Measurements from ENCODE around the gene LARP1. TPM values are rescaled to one million over a fixed set of nuclear protein-coding genes. Genes with fewer than 3 reads are reported as not detected.
A peak's percentile ranks its signal among the peaks of the same experiment; 100 is the strongest.

Gene LARP1
- total RNA-seq, 1 donor from 2014 or later, result 231 TPM

DNA sequence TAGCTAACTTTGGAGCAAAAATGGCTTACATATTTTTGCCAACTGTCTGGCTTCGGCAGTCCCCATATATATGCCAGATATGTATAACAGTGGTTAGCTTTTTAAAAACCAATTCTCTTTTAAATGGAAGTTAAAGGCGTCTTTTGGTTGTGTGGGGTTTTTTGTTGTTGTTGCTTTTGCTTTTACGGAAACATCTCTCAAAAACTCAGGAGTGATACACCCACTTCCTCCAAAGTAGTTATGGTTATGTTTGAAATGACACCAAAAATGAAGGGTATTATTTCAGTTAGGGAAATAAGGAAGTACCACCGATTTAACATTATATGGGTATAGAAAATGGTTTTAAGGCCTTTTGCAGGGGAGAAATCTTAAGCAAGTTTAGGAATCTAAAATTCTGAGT is 105.6 kb downstream of the LARP1 start:
- POLR2A ChIA-PET, result no interaction called here
- Mint-ChIP-seq H3K9me3 (no peaks in the 10 kb centered on the region), H3K4me1 (peaks cover 66% of the 10 kb centered on the region), H3K27ac (peak overlapping the region; percentile 97), H3K36me3 (ENCODE audit: low read depth) (peaks cover 50% of the 10 kb centered on the region), H3K4me3 (peak overlapping the region; percentile 91), H3K27me3 (no peaks in the 10 kb centered on the region)
- no peak for DNase-seq
- ATAC-seq (ENCODE audit: low read depth), result no peak
- TF ChIP-seq, protein P1, sequence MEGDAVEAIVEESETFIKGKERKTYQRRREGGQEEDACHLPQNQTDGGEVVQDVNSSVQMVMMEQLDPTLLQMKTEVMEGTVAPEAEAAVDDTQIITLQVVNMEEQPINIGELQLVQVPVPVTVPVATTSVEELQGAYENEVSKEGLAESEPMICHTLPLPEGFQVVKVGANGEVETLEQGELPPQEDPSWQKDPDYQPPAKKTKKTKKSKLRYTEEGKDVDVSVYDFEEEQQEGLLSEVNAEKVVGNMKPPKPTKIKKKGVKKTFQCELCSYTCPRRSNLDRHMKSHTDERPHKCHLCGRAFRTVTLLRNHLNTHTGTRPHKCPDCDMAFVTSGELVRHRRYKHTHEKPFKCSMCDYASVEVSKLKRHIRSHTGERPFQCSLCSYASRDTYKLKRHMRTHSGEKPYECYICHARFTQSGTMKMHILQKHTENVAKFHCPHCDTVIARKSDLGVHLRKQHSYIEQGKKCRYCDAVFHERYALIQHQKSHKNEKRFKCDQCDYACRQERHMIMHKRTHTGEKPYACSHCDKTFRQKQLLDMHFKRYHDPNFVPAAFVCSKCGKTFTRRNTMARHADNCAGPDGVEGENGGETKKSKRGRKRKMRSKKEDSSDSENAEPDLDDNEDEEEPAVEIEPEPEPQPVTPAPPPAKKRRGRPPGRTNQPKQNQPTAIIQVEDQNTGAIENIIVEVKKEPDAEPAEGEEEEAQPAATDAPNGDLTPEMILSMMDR (IDR thresholded peaks at IDR 0.05), result no peak
- intact Hi-C loops (cut with micrococcal nuclease), result no loop called here
- CTCF ChIA-PET, result no interaction called here

DNA sequence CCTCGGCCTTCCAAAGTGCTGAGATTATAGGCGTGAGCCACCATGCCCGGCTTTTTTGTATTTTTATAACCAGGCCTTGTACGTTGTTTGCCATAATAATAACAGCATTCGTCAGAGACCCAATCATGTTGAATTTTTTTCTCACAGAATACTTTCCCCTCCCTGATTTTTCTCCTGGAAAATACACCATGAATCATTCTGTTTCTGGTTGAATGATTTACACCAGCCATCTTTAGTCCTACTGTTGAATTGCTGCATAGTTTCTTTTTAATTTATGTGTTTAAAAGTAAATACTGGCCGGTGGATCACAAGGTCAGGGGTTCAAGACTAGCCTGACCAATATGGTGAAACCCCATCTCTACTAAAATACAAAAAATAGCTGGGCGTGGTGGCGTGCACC is 106.8 kb downstream of the LARP1 start:
- no peak for ATAC-seq (ENCODE audit: low read depth)
- TF ChIP-seq, protein P1 (IDR thresholded peaks at IDR 0.05), result no peak
- ChIA-PET CTCF (no interaction called here), POLR2A (no interaction called here)
- H3K4me1 Mint-ChIP-seq, result peaks cover 67% of the 10 kb centered on the region
- intact Hi-C loops (cut with micrococcal nuclease), result no loop called here
- no peak for DNase-seq
- no peaks in the 10 kb centered on the region for H3K27me3 Mint-ChIP-seq
- H3K36me3 Mint-ChIP-seq (ENCODE audit: low read depth), result peaks cover 59% of the 10 kb centered on the region
- peak overlapping the region; percentile 30 for H3K27ac Mint-ChIP-seq
- H3K9me3 Mint-ChIP-seq, result no peaks in the 10 kb centered on the region
- H3K4me3 Mint-ChIP-seq, result peak overlapping the region; percentile 44

DNA sequence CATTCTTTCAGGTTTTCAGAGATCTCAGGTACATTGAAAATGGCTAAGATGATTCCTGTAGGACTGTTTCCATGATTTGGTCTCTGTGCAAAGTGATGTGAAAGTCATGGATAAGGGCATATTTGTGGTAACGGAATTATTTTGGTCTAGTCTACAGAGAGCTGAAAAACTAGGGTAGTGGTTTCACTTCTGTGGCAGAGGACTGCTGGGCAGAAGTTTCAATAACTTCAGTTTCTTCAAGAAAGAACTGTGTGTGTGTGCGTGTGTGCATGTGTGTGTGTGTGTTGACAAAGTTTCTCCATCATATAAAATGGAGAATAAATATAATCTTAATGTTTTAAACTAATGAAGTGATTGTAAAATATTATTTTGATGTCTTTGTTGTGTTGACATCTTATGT is 107.6 kb downstream of the LARP1 start:
- ChIA-PET POLR2A (no interaction called here), CTCF (no interaction called here)
- H3K9me3 Mint-ChIP-seq, result no peaks in the 10 kb centered on the region
- H3K36me3 Mint-ChIP-seq (ENCODE audit: low read depth), result peaks cover 63% of the 10 kb centered on the region
- TF ChIP-seq, protein P1 (IDR thresholded peaks at IDR 0.05), result no peak
- peak overlapping the region; percentile 30 for H3K27ac Mint-ChIP-seq
- intact Hi-C loops (cut with micrococcal nuclease), result no loop called here
- H3K4me3 Mint-ChIP-seq, result peak overlapping the region; percentile 8
- ATAC-seq (ENCODE audit: low read depth) (no peak), DNase-seq (no peak)
- no peaks in the 10 kb centered on the region for H3K27me3 Mint-ChIP-seq
- H3K4me1 Mint-ChIP-seq, result peaks cover 65% of the 10 kb centered on the region

DNA sequence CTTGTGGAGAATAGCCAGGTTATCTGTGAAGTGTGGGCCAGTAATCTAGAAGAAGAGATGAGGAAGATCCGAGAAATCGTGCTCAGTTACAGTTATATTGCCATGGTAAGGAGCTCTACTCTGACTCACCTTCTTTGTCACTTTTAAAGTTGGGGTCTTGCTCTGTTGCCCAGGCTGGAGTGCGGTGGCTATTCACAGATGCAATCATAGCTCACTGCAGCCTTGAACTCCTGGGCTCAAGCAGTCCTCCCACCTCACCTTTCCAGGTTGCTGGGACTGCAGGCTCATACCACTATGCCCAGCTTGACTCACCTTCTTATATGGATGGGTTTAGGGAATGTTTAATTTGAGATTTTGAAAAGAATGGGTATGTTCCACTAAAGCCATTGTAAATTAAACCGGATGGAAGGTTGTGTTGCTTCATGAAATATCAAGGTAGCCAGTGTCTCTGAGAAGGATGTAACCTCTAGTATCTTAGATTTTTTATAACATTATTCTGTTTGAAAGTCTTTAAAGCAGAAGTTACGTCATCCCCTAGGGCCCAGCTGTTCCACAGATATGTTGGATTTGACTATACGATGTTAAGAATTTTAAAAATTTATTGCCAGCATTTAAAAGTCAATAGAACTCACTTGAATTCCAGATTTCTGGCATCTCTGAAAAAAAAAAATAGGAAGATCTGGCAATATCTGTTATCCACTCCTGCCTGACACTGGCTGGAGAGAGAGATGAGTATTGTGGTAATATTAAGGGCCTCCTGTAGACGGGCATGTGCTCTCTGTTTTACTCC is 108.3 kb downstream of the LARP1 start:
- ATAC-seq (ENCODE audit: low read depth) (no peak), DNase-seq (no peak)
- CTCF ChIA-PET, result no interaction called here
- Mint-ChIP-seq H3K9me3 (no peaks in the 10 kb centered on the region), H3K4me3 (no peak overlapping the region), H3K4me1 (peaks cover 65% of the 10 kb centered on the region), H3K36me3 (ENCODE audit: low read depth) (peaks cover 60% of the 10 kb centered on the region), H3K27ac (peak overlapping the region; percentile 56), H3K27me3 (no peaks in the 10 kb centered on the region)
- intact Hi-C loops (cut with micrococcal nuclease), result no loop called here
- POLR2A ChIA-PET, result no interaction called here
- TF ChIP-seq, protein P1 (IDR thresholded peaks at IDR 0.05), result no peak

DNA sequence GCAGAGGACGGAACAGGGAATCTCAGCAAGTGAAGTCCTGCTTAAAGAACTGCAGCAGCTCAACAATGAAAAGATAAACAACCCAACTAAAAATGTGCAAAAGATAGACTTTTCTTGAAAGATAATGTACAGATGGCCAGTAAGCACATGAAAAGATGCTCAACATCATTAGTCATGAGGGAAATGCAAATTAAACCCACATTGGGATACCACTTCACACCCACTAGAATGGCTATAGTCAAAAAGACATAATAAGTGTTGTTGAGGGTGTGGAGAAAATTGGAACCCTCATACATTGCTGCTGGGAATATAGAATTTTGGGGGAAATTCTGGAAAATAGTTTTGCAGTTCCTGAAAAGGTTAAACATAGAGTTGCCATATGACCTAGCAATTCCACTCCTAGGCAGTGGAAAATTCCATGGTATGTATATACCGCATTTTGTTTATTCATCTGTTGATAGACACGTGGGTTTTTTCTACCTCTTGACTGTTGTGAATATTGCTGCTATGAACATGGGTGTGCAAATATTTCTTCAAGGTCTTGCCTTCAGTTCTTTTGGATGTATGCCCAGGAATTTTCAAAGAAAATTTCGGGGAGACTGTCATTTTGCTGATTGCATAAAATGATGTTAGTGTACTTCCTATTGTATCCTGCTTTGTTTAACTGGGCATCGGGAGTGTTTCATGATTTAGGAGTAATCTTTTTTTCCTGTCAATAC is 110.4 kb downstream of the LARP1 start:
- DNase-seq (no peak), ATAC-seq (ENCODE audit: low read depth) (no peak)
- Mint-ChIP-seq H3K27me3 (no peaks in the 10 kb centered on the region), H3K9me3 (no peaks in the 10 kb centered on the region), H3K4me3 (no peak overlapping the region), H3K27ac (no peak overlapping the region), H3K4me1 (peaks cover 47% of the 10 kb centered on the region), H3K36me3 (ENCODE audit: low read depth) (peaks cover 56% of the 10 kb centered on the region)
- ChIA-PET CTCF (no interaction called here), POLR2A (no interaction called here)
- intact Hi-C loops (cut with micrococcal nuclease), result no loop called here
- TF ChIP-seq, protein P1 (IDR thresholded peaks at IDR 0.05), result no peak
